HG03025 (cell line): Measurements from ENCODE around the gene FOLR1.
A peak's percentile ranks its signal among the peaks of the same experiment; 100 is the strongest.

Experiments used
- ATAC-seq: cut with Tn5 transposase; IDR thresholded peaks from one replicate; pipeline ENCODE4 v1.9.1; 2021; ENCODE audit warnings: mild to moderate bottlenecking, moderate library complexity; ENCODE audit not compliant: unreplicated experiment, low FRiP score

FOLR1 gene

GRCh38 chr11:72222907-72223614 is 31.1 kb downstream of the FOLR1 start:
- peak; percentile 54 for ATAC-seq

DNA sequence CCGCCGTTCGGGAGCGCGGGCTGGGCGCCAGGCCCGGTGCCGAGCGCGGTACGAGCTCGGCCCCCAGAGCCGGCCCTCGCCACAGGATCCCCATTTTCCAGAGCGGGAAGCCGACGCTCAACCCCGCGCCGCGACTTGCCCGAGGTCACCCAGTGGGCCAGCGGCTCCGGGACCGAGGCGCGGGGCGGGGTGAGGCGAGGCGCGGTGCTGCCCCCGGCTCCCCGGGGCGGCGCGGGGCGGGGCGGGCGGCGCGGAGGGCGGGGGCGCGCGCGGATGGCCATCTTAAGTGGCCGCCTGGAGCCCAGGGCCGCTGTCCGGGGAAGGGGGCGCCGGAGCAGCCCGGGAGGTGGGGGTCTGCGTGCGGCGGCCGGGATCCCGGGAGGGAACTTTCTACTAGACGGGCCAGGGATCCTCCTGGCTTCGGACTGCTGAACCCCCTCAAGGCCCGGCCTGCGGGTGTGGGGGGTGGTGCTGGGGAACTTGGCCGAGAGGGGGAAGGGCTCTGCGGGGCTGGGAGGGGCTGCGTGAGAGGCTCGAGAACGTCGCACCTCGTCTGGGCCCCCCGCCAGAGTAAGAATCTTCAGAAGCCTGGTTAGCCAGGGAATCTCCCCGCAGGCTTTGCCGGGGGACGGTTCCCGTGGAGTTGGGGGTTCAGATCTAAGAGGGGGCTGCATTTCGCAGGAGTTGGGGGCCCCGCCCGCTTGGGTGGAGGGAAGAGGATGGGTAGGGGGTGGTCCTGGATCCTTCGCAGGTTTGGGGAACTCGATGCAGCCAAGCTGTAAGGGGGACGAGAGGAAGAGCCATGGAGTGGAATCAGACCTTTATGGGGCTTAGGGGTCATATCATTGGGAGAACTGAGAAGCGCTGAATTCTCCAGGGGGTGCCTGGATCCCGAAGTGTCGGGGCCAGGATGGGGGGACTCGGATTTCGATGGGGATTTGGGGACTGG is 31.9 kb downstream of the FOLR1 start:
- peak; percentile 46 for ATAC-seq

GRCh38 chr11:72224564-72225410 is 32.8 kb downstream of the FOLR1 start, which contains the start of gene INPPL1:
Gene INPPL1, plus strand, starts transcription at chr11:72224767. Its CDS starts 218 bp downstream, at chr11:72224985.
- no peak for ATAC-seq

- ATAC-seq: no peak
These were observed 33.5 kb downstream of the FOLR1 start for GRCh38 chr11:72225411-72225951.

GRCh38 chr11:72226701-72227100 is 34.8 kb downstream of the FOLR1 start:
- no peak for ATAC-seq

- no peak for ATAC-seq
These were observed 35.6 kb downstream of the FOLR1 start for GRCh38 chr11:72227316-72228228.

GRCh38 chr11:72228229-72228843 is 36.4 kb downstream of the FOLR1 start:
- no peak for ATAC-seq

DNA sequence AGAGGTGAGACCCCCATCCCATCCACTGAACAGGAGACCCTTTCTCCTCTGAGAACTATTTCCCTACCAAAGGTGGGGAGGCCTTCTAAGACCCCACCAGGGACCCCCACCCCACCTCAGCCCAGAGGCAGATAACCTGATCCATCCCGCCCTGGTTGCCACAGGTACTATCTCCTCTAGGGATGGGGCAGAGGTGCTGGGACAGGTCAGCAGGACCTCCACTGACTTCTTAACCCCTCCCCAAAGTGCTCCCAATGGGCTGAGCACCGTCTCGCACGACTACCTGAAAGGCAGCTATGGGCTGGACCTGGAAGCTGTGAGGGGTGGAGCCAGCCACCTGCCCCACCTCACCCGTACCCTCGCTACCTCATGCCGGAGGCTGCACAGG is 36.9 kb downstream of the FOLR1 start:
- ATAC-seq: no peak

- ATAC-seq: no peak
These were observed 37.5 kb downstream of the FOLR1 start for GRCh38 chr11:72229336-72229924.

GRCh38 chr11:72229925-72230763 is 38.2 kb downstream of the FOLR1 start:
- ATAC-seq: no peak

- no peak for ATAC-seq
These were observed 38.9 kb downstream of the FOLR1 start for GRCh38 chr11:72230764-72231365.

- ATAC-seq: no peak
These were observed 39.7 kb downstream of the FOLR1 start for GRCh38 chr11:72231396-72232259.

DNA sequence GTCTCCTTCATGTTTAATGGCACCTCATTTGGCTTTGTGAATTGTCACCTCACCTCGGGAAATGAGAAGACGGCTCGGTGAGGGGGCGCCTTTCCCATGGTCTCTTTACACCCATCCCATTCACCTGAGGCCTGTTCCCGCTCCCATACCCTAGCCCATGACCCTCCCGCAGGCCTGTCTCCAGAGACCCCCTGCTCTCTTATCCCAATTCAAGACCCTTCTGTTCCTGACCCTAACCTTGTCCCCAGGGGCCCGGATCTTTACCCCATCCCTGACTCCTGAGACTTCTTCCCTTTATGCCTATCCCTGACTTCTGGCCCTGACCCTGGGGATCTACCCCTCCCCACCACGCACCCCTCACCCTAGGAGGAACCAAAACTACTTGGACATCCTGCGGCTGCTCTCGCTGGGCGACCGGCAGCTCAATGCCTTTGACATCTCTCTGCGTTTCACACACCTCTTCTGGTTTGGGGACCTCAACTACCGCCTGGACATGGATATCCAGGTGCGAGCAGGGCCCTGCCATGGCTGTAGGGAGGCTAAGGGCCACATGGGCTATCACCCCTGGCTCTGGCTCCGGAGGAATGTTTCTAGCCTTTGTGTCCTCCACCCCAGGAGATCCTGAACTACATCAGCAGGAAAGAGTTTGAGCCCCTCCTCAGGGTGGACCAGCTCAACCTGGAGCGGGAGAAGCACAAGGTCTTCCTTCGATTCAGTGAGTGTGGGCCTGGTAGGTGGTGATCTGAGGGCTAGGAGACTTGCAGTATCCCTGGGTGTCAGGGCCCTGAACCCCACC is 40.5 kb downstream of the FOLR1 start:
- ATAC-seq: no peak

GRCh38 chr11:72233056-72233772 is 41.3 kb downstream of the FOLR1 start:
- no peak for ATAC-seq
